ENCODE data around the gene PPP2R2D. TPM values are rescaled to one million over a fixed set of nuclear protein-coding genes. Genes with fewer than 3 reads are reported as not detected.
"Not testable (repeated sequence)": the region's sequence is repeated elsewhere in the genome, so short reads cannot be mapped to it uniquely, and the experiment has no call there.

The PPP2R2D gene
- total RNA-seq, 1 donor from 2014 or later, result 43.1 TPM

DNA sequence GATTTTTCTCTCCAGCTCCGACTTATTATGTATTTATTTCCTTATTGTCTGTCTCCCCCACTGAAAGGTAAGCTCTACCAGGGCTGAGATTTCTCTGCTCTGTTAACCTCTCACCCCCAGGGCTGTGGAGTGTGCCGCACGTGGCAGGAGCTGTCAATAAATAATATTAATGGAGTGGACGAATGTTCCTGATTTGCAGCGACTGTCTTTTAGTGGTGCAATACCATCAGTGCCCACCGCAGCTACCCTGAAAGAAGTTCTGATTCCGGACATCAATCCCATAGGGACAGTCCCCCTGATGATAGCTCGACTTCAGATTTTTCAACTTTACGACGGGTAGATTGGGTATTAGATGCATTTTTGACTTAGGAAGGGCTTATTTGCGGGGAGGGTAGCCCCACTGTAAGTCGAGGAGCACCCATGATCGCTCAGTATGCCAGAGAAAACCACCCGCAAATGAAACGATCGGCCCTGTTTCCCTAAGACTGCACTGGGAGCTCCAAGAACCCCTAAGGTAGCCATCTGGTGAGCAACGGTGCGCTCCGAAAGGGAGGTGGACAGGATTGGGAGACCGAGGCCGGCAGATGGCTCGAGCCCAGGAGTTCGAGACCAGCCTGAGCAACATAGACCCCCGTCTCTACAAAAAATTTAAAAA is 986 bp upstream of the PPP2R2D start:
- ATAC-seq, result no peak
- no peak for DNase-seq
- intact Hi-C loops (cut with micrococcal nuclease), result no loop called here

DNA sequence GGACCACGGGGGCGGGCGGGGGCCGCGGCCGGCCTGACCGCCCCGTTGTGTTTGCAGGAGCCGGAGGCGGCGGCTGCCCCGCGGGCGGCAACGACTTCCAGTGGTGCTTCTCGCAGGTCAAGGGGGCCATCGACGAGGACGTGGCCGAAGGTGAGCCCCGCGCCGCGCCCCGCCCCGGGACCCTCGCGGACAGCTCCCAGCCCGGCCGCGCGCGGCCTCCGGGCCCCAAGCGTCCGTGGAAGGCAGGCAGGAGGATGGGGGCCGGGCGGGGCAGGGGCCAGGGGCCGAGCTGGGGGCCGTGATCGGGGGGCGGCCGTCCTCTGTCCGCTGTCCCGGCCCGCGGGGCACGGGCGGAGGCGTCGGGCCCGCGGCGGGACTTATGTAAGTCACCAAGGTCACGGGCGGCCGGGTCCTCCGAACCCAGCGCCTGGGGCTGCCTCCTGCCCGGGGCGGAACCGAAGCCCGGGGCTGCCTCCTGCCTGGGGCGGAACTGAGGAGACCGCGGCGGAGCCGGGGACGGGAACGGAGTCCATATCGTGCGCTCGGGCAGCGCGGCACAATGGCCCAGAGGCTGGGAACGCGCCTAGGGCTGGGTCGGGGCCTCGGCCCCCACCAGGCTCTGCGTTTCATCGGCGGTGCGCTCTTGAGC is 497 bp downstream of the PPP2R2D start:
- DNase-seq (peak; percentile 75), ATAC-seq (peak; percentile 26)
- intact Hi-C loops (cut with micrococcal nuclease), result no loop called here

DNA sequence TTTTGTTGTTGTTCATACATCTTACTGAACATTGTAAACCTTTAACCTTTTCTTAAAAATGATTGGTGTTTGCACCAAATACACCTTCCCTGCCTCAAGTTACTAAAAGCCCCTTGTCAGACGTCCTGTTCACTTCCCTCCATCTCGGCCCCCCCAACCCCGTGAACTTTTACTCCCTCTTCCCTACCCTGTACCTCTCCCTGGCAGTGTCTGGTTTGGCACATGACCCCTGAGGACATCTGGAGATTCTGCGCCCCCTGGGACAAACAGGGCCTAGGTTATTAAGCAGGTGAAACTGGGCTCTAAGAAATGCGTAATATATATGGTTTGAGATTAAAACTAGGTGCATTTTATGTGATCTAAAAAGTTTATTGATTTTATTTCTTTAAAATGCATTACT is 1.4 kb downstream of the PPP2R2D start:
- intact Hi-C loops (cut with micrococcal nuclease), result no loop called here
- no peak for DNase-seq
- no peak for ATAC-seq

- ATAC-seq, result no peak
- intact Hi-C loops (cut with micrococcal nuclease), result no loop called here
- DNase-seq, result no peak
These were observed 1.9 kb downstream of the PPP2R2D start for GRCh38 chr10:131902691-131903090.

GRCh38 chr10:131905267-131905571 is 4.4 kb downstream of the PPP2R2D start:
- intact Hi-C loops (cut with micrococcal nuclease), result no loop called here
- no peak for DNase-seq
- ATAC-seq, result no peak

- DNase-seq (no peak), ATAC-seq (no peak)
- intact Hi-C loops (cut with micrococcal nuclease), result no loop called here
These were observed 4.9 kb downstream of the PPP2R2D start for GRCh38 chr10:131905603-131906268.

- intact Hi-C loops (cut with micrococcal nuclease), result no loop called here
- no peak for ATAC-seq
- DNase-seq, result no peak
These were observed 5.4 kb downstream of the PPP2R2D start for GRCh38 chr10:131906269-131906639.

GRCh38 chr10:131907679-131908078 is 6.9 kb downstream of the PPP2R2D start:
- DNase-seq, result no peak
- no peak for ATAC-seq
- intact Hi-C loops (cut with micrococcal nuclease), result no loop called here

DNA sequence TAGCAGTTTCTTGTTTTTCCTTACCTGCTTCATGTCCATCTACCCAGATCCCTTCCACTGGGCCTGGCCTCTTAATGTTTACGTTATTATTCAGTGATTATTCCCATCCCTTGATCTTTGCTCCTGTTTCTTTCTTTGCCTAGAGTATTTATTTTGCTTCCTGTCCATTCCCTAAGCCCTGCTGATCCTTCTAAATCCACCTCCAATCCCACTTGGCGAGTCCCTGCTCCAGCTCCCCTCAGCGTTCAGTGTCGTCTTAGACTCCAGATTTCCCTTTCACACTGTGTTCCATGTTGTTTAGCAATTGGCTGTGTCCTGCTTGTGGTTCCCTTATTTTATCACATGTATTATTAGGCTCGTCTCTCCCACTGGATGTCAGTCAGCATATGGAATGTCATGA is 7.3 kb downstream of the PPP2R2D start:
- no peak for ATAC-seq
- no peak for DNase-seq
- intact Hi-C loops (cut with micrococcal nuclease), result no loop called here

DNA sequence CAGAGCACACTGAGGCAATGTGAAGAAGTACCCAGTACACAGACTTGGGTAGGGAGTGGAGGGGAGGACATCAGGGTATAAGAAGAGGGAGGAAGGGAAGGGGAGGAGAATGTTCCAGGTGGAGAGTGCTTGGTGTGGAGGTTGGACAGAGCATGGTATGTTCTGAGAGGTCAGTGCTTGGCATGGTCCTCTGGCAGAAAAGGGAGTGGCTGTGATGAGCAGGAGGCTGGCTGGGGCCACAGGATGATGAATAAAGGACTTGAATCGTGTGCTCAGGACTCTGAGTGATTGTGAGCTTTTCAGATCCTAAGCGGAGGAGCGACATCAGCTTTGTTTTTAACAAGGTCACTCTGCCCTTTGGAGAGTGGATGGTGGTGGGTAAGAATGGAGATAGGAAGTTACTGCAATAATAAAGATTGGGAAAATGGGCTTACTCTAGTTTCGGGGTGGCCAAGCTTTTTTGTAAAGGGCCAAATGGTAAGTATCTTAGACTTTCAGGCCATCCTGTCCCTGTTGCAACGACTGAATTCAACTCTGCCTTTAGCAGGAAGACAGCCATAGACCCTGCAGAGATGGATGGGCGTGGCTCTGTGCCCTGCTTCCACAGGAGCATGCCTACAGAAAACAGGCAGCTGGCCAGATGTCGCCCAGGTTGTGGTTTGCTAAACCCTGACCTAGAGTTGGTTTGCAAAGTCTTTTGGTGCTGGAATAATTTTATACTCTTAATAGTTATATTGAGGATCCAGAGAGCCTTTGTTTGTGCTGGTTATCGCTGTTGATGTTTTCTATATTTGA is 8.4 kb downstream of the PPP2R2D start:
- intact Hi-C loops (cut with micrococcal nuclease), result no loop called here
- no peak for DNase-seq
- ATAC-seq, result peak; percentile 43

DNA sequence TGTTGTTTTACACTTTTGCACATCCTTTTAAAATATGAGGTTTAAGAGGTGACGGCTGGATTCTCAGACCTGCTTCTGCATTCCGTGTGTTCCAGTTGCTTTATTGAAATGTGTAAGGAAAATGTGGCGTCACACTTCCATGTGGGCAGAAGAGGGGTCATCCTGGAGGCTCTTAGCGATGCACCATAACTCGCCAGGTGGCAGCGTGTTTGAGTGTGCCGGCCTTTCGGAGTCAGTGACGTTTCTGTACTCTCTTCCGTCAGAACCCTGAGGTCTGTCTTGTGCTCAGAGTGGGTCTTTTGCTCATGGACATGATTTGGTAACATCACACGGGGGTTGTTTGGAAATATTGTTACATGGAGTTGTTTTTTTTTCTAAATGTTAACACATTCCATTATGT is 9.1 kb downstream of the PPP2R2D start:
- DNase-seq (no peak), ATAC-seq (no peak)
- intact Hi-C loops (cut with micrococcal nuclease), result no loop called here

DNA sequence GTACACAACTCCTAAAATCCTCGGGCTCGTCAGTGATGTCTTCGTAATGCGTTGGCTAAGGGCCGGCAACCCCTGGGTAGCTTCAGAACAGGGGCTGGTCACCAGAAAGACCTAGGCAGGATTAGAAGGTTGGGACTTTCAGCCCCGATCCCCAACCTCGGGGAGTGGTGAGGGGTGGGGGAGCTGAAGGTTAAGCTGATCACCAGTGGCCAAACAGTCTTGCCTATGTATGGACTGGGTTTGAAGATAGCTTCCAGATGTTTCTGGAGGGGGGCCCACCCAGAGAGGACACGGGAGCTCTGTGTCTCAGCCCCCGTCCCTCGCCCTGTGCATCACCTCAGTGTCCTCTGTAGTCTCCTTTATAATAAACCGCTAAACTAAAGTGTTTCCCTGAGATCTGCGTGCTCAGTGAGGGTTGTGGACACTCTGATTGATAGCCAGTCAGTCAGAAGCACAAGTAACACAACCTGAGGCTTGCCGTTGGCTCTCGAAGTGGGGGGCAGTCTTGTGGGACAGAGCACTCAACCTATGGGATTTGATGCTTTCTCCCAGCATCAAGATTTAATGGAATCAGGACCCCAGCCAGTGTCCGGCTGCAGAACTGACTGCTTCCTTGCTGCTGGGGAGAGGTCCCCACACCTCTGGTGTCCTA is 10.0 kb downstream of the PPP2R2D start:
- DNase-seq (no peak), ATAC-seq (no peak)
- intact Hi-C loops (cut with micrococcal nuclease), result no loop called here

DNA sequence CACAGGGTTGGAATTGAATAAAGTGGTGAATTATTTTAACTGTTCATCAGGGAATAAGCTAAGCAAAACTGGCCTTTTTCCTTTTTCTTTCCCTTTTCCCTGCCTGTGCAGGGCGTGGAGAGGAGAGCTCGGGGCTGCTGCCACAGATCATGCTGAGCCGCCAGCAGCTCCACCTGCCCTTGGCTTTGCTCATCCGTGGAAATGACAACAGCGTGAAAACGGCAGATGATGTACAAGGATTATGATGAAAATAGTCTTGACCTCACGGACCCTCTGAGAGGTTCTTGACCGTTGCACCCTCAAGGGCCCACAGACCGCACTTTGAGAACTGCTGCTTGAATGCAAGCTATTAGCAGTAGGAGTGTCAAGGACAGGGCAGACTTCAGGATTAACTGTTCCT is 10.6 kb downstream of the PPP2R2D start:
- intact Hi-C loops (cut with micrococcal nuclease), result no loop called here
- ATAC-seq, result peak; percentile 13
- no peak for DNase-seq

- intact Hi-C loops (cut with micrococcal nuclease), result no loop called here
- no peak for DNase-seq
- ATAC-seq, result no peak
These were observed 11.8 kb downstream of the PPP2R2D start for GRCh38 chr10:131912620-131913019.

DNA sequence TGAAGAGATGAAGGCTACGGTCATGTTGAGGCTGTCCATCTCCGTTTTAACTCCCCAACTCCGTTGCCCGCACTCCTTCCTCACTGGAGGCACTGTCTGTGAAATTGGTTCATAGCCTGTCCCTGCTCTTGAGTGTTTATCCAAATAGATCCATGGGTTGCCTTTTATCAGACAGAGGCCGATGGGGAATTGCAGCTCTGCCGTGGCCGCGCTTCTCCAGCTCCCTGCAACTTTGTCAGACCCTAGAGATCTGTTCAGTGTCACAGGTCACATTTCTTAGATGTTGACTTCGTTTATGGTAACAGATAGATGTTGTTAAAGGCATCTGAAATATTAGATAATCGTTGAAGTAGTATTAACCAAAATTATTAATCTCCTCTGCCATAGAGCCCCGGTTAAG is 14.7 kb downstream of the PPP2R2D start:
- DNase-seq (no peak), ATAC-seq (no peak)
- intact Hi-C loops (cut with micrococcal nuclease), result no loop called here

GRCh38 chr10:131915990-131916766 is 15.4 kb downstream of the PPP2R2D start:
- DNase-seq, result no peak
- ATAC-seq, result peak; percentile 28
- intact Hi-C loops (cut with micrococcal nuclease), result no loop called here

- DNase-seq; ATAC-seq; intact Hi-C loops (cut with micrococcal nuclease): not testable (repeated sequence)
These were observed 16.0 kb downstream of the PPP2R2D start for GRCh38 chr10:131916767-131917160.

- intact Hi-C loops (cut with micrococcal nuclease); DNase-seq; ATAC-seq: not testable (repeated sequence)
These were observed 16.7 kb downstream of the PPP2R2D start for GRCh38 chr10:131917496-131917895.

- ATAC-seq; intact Hi-C loops (cut with micrococcal nuclease); DNase-seq: not testable (repeated sequence)
These were observed 18.7 kb downstream of the PPP2R2D start for GRCh38 chr10:131919461-131919860.
